K562 (cell line): ENCODE measurements around the gene PTPN11. TPM values are rescaled to one million over a fixed set of nuclear protein-coding genes. Genes with fewer than 3 reads are reported as not detected.

Experiments
- polyA plus RNA-seq, 8 experiments: library from polyadenylated mRNA; depleted of rRNA in 4 of 8; stranded (reverse) in 5 of 8; unstranded in 3 of 8; fragments of >200 nt; fragmentation: Nextera tagmentation in 2 of 8; fragmentation: Illumina TruSeq in 1 of 8; extraction: Ambion mirVana in 2 of 8; extraction: Trizol in 1 of 8; gene quantifications; 2 replicates each; pipeline versions ENCODE4 v1.2.1 to v1.2.3, GENCODE V29; 2011 to 2014; ENCODE audit warnings: inconsistent platforms in 1 of 8, missing spikeins in 1 of 8
- total RNA-seq, 7 experiments: library from RNA; depleted of rRNA in 6 of 7; stranded (reverse); fragments of >200 nt in 6 of 7; fragmentation: Illumina TruSeq in 2 of 7; extraction: Trizol in 2 of 7; gene quantifications; 2 replicates each; pipeline versions ENCODE4 v1.2.1 to v1.2.3, GENCODE V29; 2011 to 2021; ENCODE audit warnings: low replicate concordance in 1 of 7

The PTPN11 gene
- total and polyA plus RNA-seq, 9 of the 15 experiments (the other 6 are each of a cell fraction or from before 2014, with no cell fraction given), result 22.5 to 126 (median 79.7) TPM

Other genes with a start within 250 kb of the PTPN11 start
- 8.4 and 12.5 TPM in 2 replicates for gene HECTD4, start 36.5 kb upstream of the PTPN11 start, total RNA-seq (2014; rRNA removed)
- gene HECTD4, start 36.5 kb upstream of the PTPN11 start, total RNA-seq (2014; rRNA removed; fragmentation: Illumina TruSeq; extraction: Trizol), result 13.5 and 15.0 TPM in 2 replicates
- 15.6 and 17.3 TPM in 2 replicates for gene HECTD4, start 36.5 kb upstream of the PTPN11 start, total RNA-seq (2015; rRNA removed; fragmentation: Illumina TruSeq; extraction: Trizol)
- 25.2 and 33.3 TPM in 2 replicates for gene HECTD4, start 36.5 kb upstream of the PTPN11 start, total RNA-seq (2021)
- gene HECTD4, start 36.5 kb upstream of the PTPN11 start, polyA plus RNA-seq (2011; rRNA removed), result 11.0 and 16.1 TPM in 2 replicates
- 13.6 and 14.6 TPM in 2 replicates for gene HECTD4, start 36.5 kb upstream of the PTPN11 start, polyA plus RNA-seq (2014; fragmentation: Illumina TruSeq; extraction: Trizol)
- gene HECTD4, start 36.5 kb upstream of the PTPN11 start, polyA plus RNA-seq (2014; fragmentation: Nextera tagmentation; extraction: Ambion mirVana), result 1 to 10 TPM; 3.5 to 4.5 TPM
- gene HECTD4, start 36.5 kb upstream of the PTPN11 start, polyA plus RNA-seq (2014; rRNA removed), result 11.5 and 14.7 TPM in 2 replicates
- gene RPL6, start 9.3 kb upstream of the PTPN11 start, total RNA-seq (2014; rRNA removed), result 1,529 and 1,811 TPM in 2 replicates
- gene RPL6, start 9.3 kb upstream of the PTPN11 start, total RNA-seq (2014; rRNA removed; fragmentation: Illumina TruSeq; extraction: Trizol), result 3,099 and 3,427 TPM in 2 replicates
- gene RPL6, start 9.3 kb upstream of the PTPN11 start, total RNA-seq (2015; rRNA removed; fragmentation: Illumina TruSeq; extraction: Trizol), result 2,718 and 2,856 TPM in 2 replicates
- gene RPL6, start 9.3 kb upstream of the PTPN11 start, total RNA-seq (2021), result 1,959 and 2,095 TPM in 2 replicates
- gene RPL6, start 9.3 kb upstream of the PTPN11 start, polyA plus RNA-seq (2011; rRNA removed), result 2,667 and 2,691 TPM in 2 replicates
- 2,543 and 3,103 TPM in 2 replicates for gene RPL6, start 9.3 kb upstream of the PTPN11 start, polyA plus RNA-seq (2014; fragmentation: Illumina TruSeq; extraction: Trizol)
- gene RPL6, start 9.3 kb upstream of the PTPN11 start, polyA plus RNA-seq (2014; fragmentation: Nextera tagmentation; extraction: Ambion mirVana), result 1,000 to 10,000 TPM; 1,519 to 1,617 TPM
- 2,156 and 2,396 TPM in 2 replicates for gene RPL6, start 9.3 kb upstream of the PTPN11 start, polyA plus RNA-seq (2014; rRNA removed)